Keratinocyte (primary cell): ENCODE results near the gene TRPM3. TPM values are rescaled to one million over a fixed set of nuclear protein-coding genes. Genes with fewer than 3 reads are reported as not detected.

Experiments
- DNase-seq: peaks from one replicate; pipeline ENCODE4 v3.0.0-alpha.2; 2011; ENCODE audit warnings: low read depth, missing footprints, low spot score
- FAIRE-seq: peaks from 2 replicates; lab custom pipeline; 2011; peaks lifted over from hg19 to GRCh38; lab: Jason Lieb, UNC
- H2AFZ ChIP-seq: 2 replicates; pipeline ENCODE4 v1.6.0; 2012; ENCODE audit warnings: low read length, control low read depth, inconsistent platforms; ENCODE audit not compliant: control insufficient read depth
- H3K27ac ChIP-seq: 2 replicates; pipeline ENCODE4 v1.5.1; 2011; ENCODE audit warnings: low read length; ENCODE audit not compliant: control insufficient read depth, insufficient read depth
- H3K27me3 ChIP-seq: 3 replicates; pipeline ENCODE4 v1.6.0; 2011; ENCODE audit warnings: low read length; ENCODE audit not compliant: control insufficient read depth, insufficient read depth; ENCODE audit errors: extremely low read depth
- H3K36me3 ChIP-seq, 2 experiments: 2 replicates in 1 of 2; 3 replicates in 1 of 2; pipeline ENCODE4 v1.5.1; 2011; ENCODE audit warnings: low read length in 2 of 2, mild to moderate bottlenecking in 1 of 2; ENCODE audit not compliant: control insufficient read depth in 2 of 2, insufficient read depth in 2 of 2; ENCODE audit errors: extremely low read depth in 1 of 2
- H3K4me1 ChIP-seq: 3 replicates; pipeline ENCODE4 v1.5.1; 2011; ENCODE audit warnings: low read length; ENCODE audit not compliant: control insufficient read depth, insufficient read depth; ENCODE audit errors: extremely low read depth
- H3K4me2 ChIP-seq: 3 replicates; pipeline ENCODE4 v1.6.0; 2011; ENCODE audit warnings: low read depth, low read length; ENCODE audit not compliant: control insufficient read depth, insufficient read depth; ENCODE audit errors: extremely low read depth
- H3K4me3 ChIP-seq, 3 experiments: fragments of 200-600 bp in 1 of 3; sonication (generic) in 1 of 3; 2 replicates in 2 of 3; 3 replicates in 1 of 3; pipeline ENCODE4 v1.5.1; 2011 to 2016; ENCODE audit warnings: low read length in 3 of 3, mild to moderate bottlenecking in 3 of 3, control low read depth in 2 of 3, inconsistent platforms in 1 of 3, low read depth in 1 of 3, mixed read lengths in 1 of 3, mixed run types in 1 of 3, moderate library complexity in 1 of 3; ENCODE audit not compliant: control insufficient read depth in 2 of 3, insufficient read depth in 2 of 3; ENCODE audit errors: extremely low read depth in 1 of 3
- H3K79me2 ChIP-seq: 2 replicates; pipeline ENCODE4 v1.6.0; 2012; ENCODE audit warnings: low read length; ENCODE audit not compliant: control insufficient read depth, insufficient read depth
- H3K9ac ChIP-seq: 3 replicates; pipeline ENCODE4 v1.6.0; 2011; ENCODE audit warnings: low read length; ENCODE audit not compliant: control insufficient read depth, insufficient read depth; ENCODE audit errors: extremely low read depth
- H3K9me1 ChIP-seq: 3 replicates; pipeline ENCODE4 v1.6.0; 2011; ENCODE audit warnings: low read length; ENCODE audit not compliant: control insufficient read depth, insufficient read depth; ENCODE audit errors: extremely low read depth
- H3K9me3 ChIP-seq: 2 replicates; pipeline ENCODE4 v1.5.1; 2012; ENCODE audit warnings: low read depth, low read length; ENCODE audit not compliant: control insufficient read depth
- H4K20me1 ChIP-seq: 3 replicates; pipeline ENCODE4 v1.6.0; 2011; ENCODE audit warnings: low read length; ENCODE audit not compliant: control insufficient read depth, insufficient read depth; ENCODE audit errors: extremely low read depth
- CTCF ChIP-seq, 3 experiments: IDR thresholded peaks in 1 of 3; conservative IDR thresholded peaks in 1 of 3; optimal IDR thresholded peaks in 1 of 3; 2 replicates in 2 of 3; 3 replicates in 1 of 3; pipeline versions ENCODE3 to v1.5.1; 2011; ENCODE audit warnings: low read length in 3 of 3, mild to moderate bottlenecking in 3 of 3, moderate library complexity in 2 of 3, control low read depth in 1 of 3, inconsistent platforms in 1 of 3; ENCODE audit not compliant: insufficient read depth in 2 of 3; ENCODE audit errors: extremely low read depth in 1 of 3
- EZH2 ChIP-seq: IDR thresholded peaks from one replicate; pipeline ENCODE4 v1.6.1; 2012; ENCODE audit warnings: inconsistent platforms, mild to moderate bottlenecking, low read length, moderate library complexity
- dilution Hi-C: fragments of 300-500 bp; cut with MboI; formaldehyde crosslinking; loops from one replicate; pipeline ENCODE4 v1.7.0; 2020; ENCODE audit warnings: low sequenced_read_pairs; ENCODE audit not compliant: extremely low pct_ligation_motif_present
- polyA plus RNA-seq, 5 experiments: library from polyadenylated mRNA; depleted of rRNA in 3 of 5; stranded (reverse) in 3 of 5; stranded (forward) in 1 of 5; unstranded in 1 of 5; fragments of >200 nt; gene quantifications; 1 replicate in 1 of 5; 2 replicates in 3 of 5; 3 replicates in 1 of 5; pipeline versions ENCODE4 v1.2.1 to v1.2.3, GENCODE V29; 2011 to 2012; ENCODE audit warnings: missing spikeins in 2 of 5, low read depth in 1 of 5, low replicate concordance in 1 of 5

Gene TRPM3
- polyA plus RNA-seq, 1 donor (not counting 4 experiments of a cell fraction or from before 2014, with no cell fraction given) = 0.03 TPM

- H3K4me1 ChIP-seq = no peaks in the 10 kb centered on the region
- no peaks in the 10 kb centered on the region for H3K27me3 ChIP-seq
- no peak for DNase-seq
- no peak for TF ChIP-seq EZH2
- TF ChIP-seq CTCF (optimal IDR thresholded peaks at IDR 0.05 in 1 of 3, IDR thresholded peaks at IDR 0.05 in 1 of 3, conservative IDR thresholded peaks at IDR 0.05 in 1 of 3; ENCODE audit: extremely low read depth in 1 of 3, insufficient read depth in 2 of 3, low read length in 3 of 3) = no peak
- dilution Hi-C loops = no loop called here
- no peaks in the 10 kb centered on the region for H4K20me1 ChIP-seq
- no peak overlapping the region for H3K9ac ChIP-seq
- H2AFZ ChIP-seq = no peak overlapping the region
- H3K27ac ChIP-seq = no peak overlapping the region
- H3K36me3 ChIP-seq = no peaks in the 10 kb centered on the region
- no peak overlapping the region for H3K4me2 ChIP-seq
- no peak overlapping the region for H3K4me3 ChIP-seq
- no peaks in the 10 kb centered on the region for H3K79me2 ChIP-seq
- no peaks in the 10 kb centered on the region for H3K9me3 ChIP-seq
- H3K9me1 ChIP-seq = no peaks in the 10 kb centered on the region
- no peak for FAIRE-seq
Observed at GRCh38 chr9:70981312-70981711, 140.1 kb downstream of the TRPM3 start.

GRCh38 chr9:70979966-70980365 is 141.5 kb downstream of the TRPM3 start:
- H3K9me1 ChIP-seq = no peaks in the 10 kb centered on the region
- no peak overlapping the region for H3K4me2 ChIP-seq
- H3K27me3 ChIP-seq = no peaks in the 10 kb centered on the region
- DNase-seq (no peak), FAIRE-seq (no peak)
- no peaks in the 10 kb centered on the region for H4K20me1 ChIP-seq
- no peak overlapping the region for H2AFZ ChIP-seq
- dilution Hi-C loops = no loop called here
- H3K9ac ChIP-seq = no peak overlapping the region
- H3K27ac ChIP-seq = no peak overlapping the region
- H3K36me3 ChIP-seq = no peaks in the 10 kb centered on the region
- no peaks in the 10 kb centered on the region for H3K9me3 ChIP-seq
- TF ChIP-seq EZH2 = no peak
- no peak for TF ChIP-seq CTCF (optimal IDR thresholded peaks at IDR 0.05 in 1 of 3, IDR thresholded peaks at IDR 0.05 in 1 of 3, conservative IDR thresholded peaks at IDR 0.05 in 1 of 3; ENCODE audit: extremely low read depth in 1 of 3, insufficient read depth in 2 of 3, low read length in 3 of 3)
- no peaks in the 10 kb centered on the region for H3K4me1 ChIP-seq
- H3K79me2 ChIP-seq = no peaks in the 10 kb centered on the region
- no peak overlapping the region for H3K4me3 ChIP-seq
